GM20431 (cell line): ENCODE data around the gene TNNT2.

Experiments used
- in situ Hi-C: fragments of 300-500 bp; cut with MseI, MboI; formaldehyde crosslinking; loops from one replicate; pipeline ENCODE4 v1.15.0; 2020; ENCODE audit warnings: low sequenced_read_pairs; ENCODE audit not compliant: unreplicated experiment

TNNT2 gene

GRCh38 chr1:201320168-201320788 is 57.2 kb downstream of the TNNT2 start:
- in situ Hi-C loops, result no loop called here

- in situ Hi-C loops, result no loop called here
Observed at GRCh38 chr1:201319631-201320030, 57.8 kb downstream of the TNNT2 start.

GRCh38 chr1:201318504-201319340 is 58.8 kb downstream of the TNNT2 start:
- in situ Hi-C loops, result no loop called here

- in situ Hi-C loops, result no loop called here
Observed at GRCh38 chr1:201317551-201317950, 59.9 kb downstream of the TNNT2 start.

- in situ Hi-C loops, result no loop called here
Observed at GRCh38 chr1:201316556-201316955, 60.9 kb downstream of the TNNT2 start.

GRCh38 chr1:201313086-201313485 is 64.4 kb downstream of the TNNT2 start:
- in situ Hi-C loops, result no loop called here

GRCh38 chr1:201312298-201312697 is 65.2 kb downstream of the TNNT2 start:
- in situ Hi-C loops, result no loop called here

GRCh38 chr1:201311356-201312011 is 66.0 kb downstream of the TNNT2 start:
- in situ Hi-C loops, result no loop called here

- in situ Hi-C loops, result no loop called here
Observed at GRCh38 chr1:201310986-201311355, 66.5 kb downstream of the TNNT2 start.

GRCh38 chr1:201310251-201310985 is 67.1 kb downstream of the TNNT2 start:
- in situ Hi-C loops, result no loop called here

- in situ Hi-C loops, result no loop called here
Observed at GRCh38 chr1:201309416-201309815, 68.1 kb downstream of the TNNT2 start.
